Upper lobe of left lung (tissue), 6 donors: ENCODE measurements around the gene RPS6KA2. TPM values are rescaled to one million over a fixed set of nuclear protein-coding genes. Genes with fewer than 3 reads are reported as not detected.
A peak's percentile ranks its signal among the peaks of the same experiment; 100 is the strongest.
"Not testable (repeated sequence)": the region's sequence is repeated elsewhere in the genome, so short reads cannot be mapped to it uniquely, and the experiment has no call there.

Source experiments
- ATAC-seq, 2 donors: fragments of 200-7000 bp; cut with Tn5 transposase; one replicate each; pipeline ENCODE4 v1.9.1; 2022; ENCODE audit warnings: mild to moderate bottlenecking in 2 of 2, moderate library complexity in 2 of 2; ENCODE audit not compliant: low FRiP score in 2 of 2
- DNase-seq, 2 donors: peaks; one replicate each; pipeline ENCODE4 v3.0.0-alpha.2; 2019 to 2020
- H3K27ac ChIP-seq, 4 donors: fragments of 200-600 bp; sonication (generic); one replicate each; pipeline ENCODE4 v1.5.1; 2016 to 2019
- H3K27me3 ChIP-seq, 4 donors: fragments of 200-600 bp; sonication (generic); one replicate each; pipeline ENCODE4 v1.5.1; 2017 to 2019
- H3K36me3 ChIP-seq, 4 donors: fragments of 200-600 bp; sonication (generic); one replicate each; pipeline ENCODE4 v1.5.1; 2016 to 2019
- H3K4me1 ChIP-seq, 4 donors: fragments of 200-600 bp; sonication (generic); one replicate each; pipeline ENCODE4 v1.5.1; 2018 to 2019
- H3K4me3 ChIP-seq, 4 donors: fragments of 200-600 bp; sonication (generic); one replicate each; pipeline ENCODE4 v1.5.1; 2017 to 2019; ENCODE audit warnings: mild to moderate bottlenecking in 2 of 4, moderate library complexity in 1 of 4
- H3K9me3 ChIP-seq, 4 donors: fragments of 200-600 bp; sonication (generic); one replicate each; pipeline ENCODE4 v1.5.1; 2018 to 2019
- EP300 ChIP-seq, 4 donors: sonication (generic); formaldehyde crosslinking; IDR thresholded peaks; one replicate each; pipeline ENCODE4 v1.5.1; 2017; ENCODE audit warnings: antibody characterized with exemption in 4 of 4, control low read depth in 2 of 4
- POLR2A ChIP-seq, 4 donors: fragments of 450-650 bp; IDR thresholded peaks; one replicate each; pipeline ENCODE4 v1.5.1; 2016 to 2017; ENCODE audit warnings: antibody characterized with exemption in 4 of 4, mild to moderate bottlenecking in 2 of 4
- POLR2AphosphoS5 ChIP-seq, 2 donors: sonication (generic); formaldehyde crosslinking; IDR thresholded peaks; one replicate each; pipeline ENCODE4 v1.5.1; 2017; ENCODE audit warnings: antibody characterized with exemption in 2 of 2
- WGBS, 2 donors: methylation state at CpG; one replicate each; pipeline ENCODE4 v1.1.5; 2017 to 2018; 5-methylcytosine and 5-hydroxymethylcytosine counted together
- total RNA-seq, 6 donors: library from RNA; depleted of rRNA in 4 of 6; stranded (reverse); fragments of >200 nt in 4 of 6; gene quantifications; one replicate each; pipeline versions ENCODE4 v1.1.0 to v1.2.1, GENCODE V29; 2016 to 2021
- TF ChIP-seq, protein P1 (sequence below), 6 experiments: fragments of 450-650 bp in 4 of 6; fragments of 200-600 bp in 2 of 6; sonication (generic) in 2 of 6; IDR thresholded peaks; one replicate each; pipeline ENCODE4 v1.5.1; 2016 to 2019; ENCODE audit warnings: antibody characterized with exemption in 6 of 6
- donor health status: DM: no; HTN: no; CAD: no; lungs with moderate emphysema.
- donor health status: DM: no; HTN: yes; CAD: no; lungs with severe emphysema.

The RPS6KA2 gene
- total RNA-seq, 6 donors from 2014 or later = 101 to 233 (median 168) TPM

DNA sequence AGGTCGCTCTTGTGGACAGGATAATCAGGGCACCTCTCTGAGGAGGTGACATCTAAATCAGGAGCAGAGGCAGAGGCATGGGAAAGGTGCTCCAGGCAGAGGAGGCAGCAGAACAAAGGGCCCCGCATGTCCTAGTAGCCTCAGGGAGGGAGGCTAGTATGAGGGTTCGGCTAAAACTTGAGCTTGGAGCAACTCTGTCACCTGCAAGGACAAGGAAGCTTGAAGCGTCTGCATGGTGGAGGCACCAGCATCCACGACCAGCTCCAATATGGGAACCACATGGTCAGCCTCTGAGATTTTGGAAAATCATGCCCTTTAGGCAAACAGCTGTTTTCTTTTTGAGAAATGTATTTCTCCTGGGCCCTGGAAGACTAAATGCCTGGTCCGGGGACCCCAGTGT is 231.3 kb downstream of the RPS6KA2 start:
- ATAC-seq (no peak), DNase-seq (no peak)
- Histone ChIP-seq H3K4me1 (peaks cover 0 to 4% (median 2%) of the 10 kb centered on the region in 4 donors), H3K9me3 (no peaks in the 10 kb centered on the region), H3K36me3 (no peaks in the 10 kb centered on the region), H3K4me3 (no peak overlapping the region), H3K27me3 (no peaks in the 10 kb centered on the region), H3K27ac (no peak overlapping the region)
- TF ChIP-seq, protein P1, sequence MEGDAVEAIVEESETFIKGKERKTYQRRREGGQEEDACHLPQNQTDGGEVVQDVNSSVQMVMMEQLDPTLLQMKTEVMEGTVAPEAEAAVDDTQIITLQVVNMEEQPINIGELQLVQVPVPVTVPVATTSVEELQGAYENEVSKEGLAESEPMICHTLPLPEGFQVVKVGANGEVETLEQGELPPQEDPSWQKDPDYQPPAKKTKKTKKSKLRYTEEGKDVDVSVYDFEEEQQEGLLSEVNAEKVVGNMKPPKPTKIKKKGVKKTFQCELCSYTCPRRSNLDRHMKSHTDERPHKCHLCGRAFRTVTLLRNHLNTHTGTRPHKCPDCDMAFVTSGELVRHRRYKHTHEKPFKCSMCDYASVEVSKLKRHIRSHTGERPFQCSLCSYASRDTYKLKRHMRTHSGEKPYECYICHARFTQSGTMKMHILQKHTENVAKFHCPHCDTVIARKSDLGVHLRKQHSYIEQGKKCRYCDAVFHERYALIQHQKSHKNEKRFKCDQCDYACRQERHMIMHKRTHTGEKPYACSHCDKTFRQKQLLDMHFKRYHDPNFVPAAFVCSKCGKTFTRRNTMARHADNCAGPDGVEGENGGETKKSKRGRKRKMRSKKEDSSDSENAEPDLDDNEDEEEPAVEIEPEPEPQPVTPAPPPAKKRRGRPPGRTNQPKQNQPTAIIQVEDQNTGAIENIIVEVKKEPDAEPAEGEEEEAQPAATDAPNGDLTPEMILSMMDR (IDR thresholded peaks at IDR 0.05) = no peak
- TF ChIP-seq POLR2AphosphoS5 (IDR thresholded peaks at IDR 0.05) = no peak
- no peak for TF ChIP-seq POLR2A (IDR thresholded peaks at IDR 0.05)
- TF ChIP-seq EP300 (IDR thresholded peaks at IDR 0.05) = no peak
- 89 to 90% methylated on average over 4 to 6 of the region's 6 CpGs for WGBS, 2 donors

DNA sequence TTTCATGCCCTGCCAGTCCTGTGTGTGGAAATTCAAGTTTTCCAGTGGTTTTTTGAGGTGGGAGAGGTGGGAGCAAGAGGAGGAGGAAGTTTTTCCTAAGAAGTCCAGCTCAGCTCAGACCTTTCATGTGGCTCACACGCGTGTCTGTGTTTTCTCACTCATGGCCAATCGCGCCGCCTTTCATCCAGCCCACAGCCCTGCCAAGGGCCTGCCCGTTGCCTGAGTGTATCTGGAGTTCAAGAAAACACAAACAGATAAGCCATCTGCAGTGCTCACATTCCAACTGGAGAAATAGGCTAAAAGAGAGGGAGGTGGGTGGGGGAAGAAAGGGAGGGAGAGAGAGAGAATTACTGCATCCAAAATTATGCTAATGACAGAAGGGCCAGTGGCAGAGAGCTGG is 231.7 kb downstream of the RPS6KA2 start:
- TF ChIP-seq, protein P1 (IDR thresholded peaks at IDR 0.05) = no peak
- no peak for TF ChIP-seq EP300 (IDR thresholded peaks at IDR 0.05)
- TF ChIP-seq POLR2AphosphoS5 (IDR thresholded peaks at IDR 0.05) = no peak
- TF ChIP-seq POLR2A (IDR thresholded peaks at IDR 0.05) = no peak
- DNase-seq (no peak), ATAC-seq (no peak)
- Histone ChIP-seq H3K4me1 (no peaks in the 10 kb centered on the region), H3K27ac (no peak overlapping the region), H3K36me3 (no peaks in the 10 kb centered on the region), H3K9me3 (no peaks in the 10 kb centered on the region), H3K4me3 (no peak overlapping the region), H3K27me3 (no peaks in the 10 kb centered on the region)
- 60 to 80% methylated on average over 6 of the region's 6 CpGs for WGBS, 2 donors

DNA sequence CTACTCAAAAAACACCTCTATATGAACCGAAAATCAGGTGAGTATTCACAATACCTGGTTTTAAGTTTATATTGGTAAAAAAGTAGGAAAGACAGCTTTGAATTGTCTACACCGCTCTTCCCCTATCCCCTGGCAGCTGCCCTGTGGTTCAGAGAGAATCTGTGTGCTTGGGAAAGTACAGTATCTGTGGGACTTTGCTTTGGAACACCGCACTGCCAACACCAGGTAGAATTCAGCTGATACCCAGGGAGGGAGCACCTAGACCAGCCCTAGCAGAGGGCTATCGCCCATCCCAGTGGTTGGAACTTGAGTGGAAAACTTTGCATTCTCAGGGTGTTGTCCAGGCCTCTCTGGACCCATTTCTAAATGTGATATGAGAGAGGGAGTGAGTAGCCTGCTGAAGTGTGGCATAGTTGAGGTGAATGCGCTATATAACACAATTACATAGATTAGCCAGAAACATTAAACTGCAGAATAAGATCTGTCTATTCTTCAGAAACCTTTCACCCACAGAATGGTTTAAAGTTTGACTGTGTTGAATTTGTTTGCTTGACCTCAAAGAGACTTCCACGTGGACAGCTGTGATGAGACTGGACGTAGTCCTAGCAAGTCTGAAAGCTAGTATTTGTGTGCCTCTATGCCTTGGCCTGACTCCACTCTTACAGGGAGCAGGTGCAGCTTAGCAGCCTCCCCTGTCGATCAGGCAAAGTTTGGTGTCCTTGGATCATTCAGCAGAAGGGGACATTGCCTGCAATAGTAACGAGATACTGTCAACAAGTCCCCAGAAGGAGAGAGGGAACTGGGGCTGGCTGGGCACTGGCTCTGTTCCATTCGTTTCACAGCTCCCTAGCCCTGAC is 232.8 kb downstream of the RPS6KA2 start:
- no peaks in the 10 kb centered on the region for H3K27me3 ChIP-seq
- H3K9me3 ChIP-seq = no peaks in the 10 kb centered on the region
- TF ChIP-seq POLR2A (IDR thresholded peaks at IDR 0.05) = no peak
- TF ChIP-seq, protein P1 (IDR thresholded peaks at IDR 0.05) = no peak
- TF ChIP-seq POLR2AphosphoS5 (IDR thresholded peaks at IDR 0.05) = no peak
- no peak for ATAC-seq
- 73 to 74% methylated on average over 10 of the region's 10 CpGs for WGBS, 2 donors
- H3K4me1 ChIP-seq = no peaks in the 10 kb centered on the region
- H3K27ac ChIP-seq = no peak overlapping the region
- no peak for DNase-seq
- no peak overlapping the region for H3K4me3 ChIP-seq
- no peaks in the 10 kb centered on the region for H3K36me3 ChIP-seq

DNA sequence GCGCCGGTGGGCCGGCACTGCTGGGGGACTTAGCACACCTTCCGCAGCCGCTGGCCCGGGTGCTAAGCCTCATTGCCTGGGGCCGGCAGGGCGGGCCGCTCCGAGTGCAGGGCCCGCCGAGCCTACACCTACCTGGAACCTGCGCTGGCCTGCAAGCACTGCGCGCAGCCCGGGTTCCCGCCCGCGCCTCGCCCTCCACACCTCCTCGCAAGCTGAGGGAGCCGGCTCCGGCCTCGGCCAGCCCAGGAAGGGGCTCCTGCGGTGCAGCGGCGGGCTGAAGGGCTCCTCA is 233.6 kb downstream of the RPS6KA2 start:
- Histone ChIP-seq H3K4me1 (no peaks in the 10 kb centered on the region), H3K4me3 (no peak overlapping the region), H3K9me3 (no peaks in the 10 kb centered on the region), H3K36me3 (no peaks in the 10 kb centered on the region), H3K27ac (no peak overlapping the region), H3K27me3 (no peaks in the 10 kb centered on the region)
- no peak for TF ChIP-seq POLR2AphosphoS5 (IDR thresholded peaks at IDR 0.05)
- no peak for TF ChIP-seq EP300 (IDR thresholded peaks at IDR 0.05)
- TF ChIP-seq, protein P1 (IDR thresholded peaks at IDR 0.05) = no peak
- TF ChIP-seq POLR2A (IDR thresholded peaks at IDR 0.05) = no peak
- ATAC-seq = no peak
- 77 to 88% methylated on average over 27 of the region's 27 CpGs for WGBS, 2 donors
- DNase-seq = peak in 1 of 2 donors; percentile 83

DNA sequence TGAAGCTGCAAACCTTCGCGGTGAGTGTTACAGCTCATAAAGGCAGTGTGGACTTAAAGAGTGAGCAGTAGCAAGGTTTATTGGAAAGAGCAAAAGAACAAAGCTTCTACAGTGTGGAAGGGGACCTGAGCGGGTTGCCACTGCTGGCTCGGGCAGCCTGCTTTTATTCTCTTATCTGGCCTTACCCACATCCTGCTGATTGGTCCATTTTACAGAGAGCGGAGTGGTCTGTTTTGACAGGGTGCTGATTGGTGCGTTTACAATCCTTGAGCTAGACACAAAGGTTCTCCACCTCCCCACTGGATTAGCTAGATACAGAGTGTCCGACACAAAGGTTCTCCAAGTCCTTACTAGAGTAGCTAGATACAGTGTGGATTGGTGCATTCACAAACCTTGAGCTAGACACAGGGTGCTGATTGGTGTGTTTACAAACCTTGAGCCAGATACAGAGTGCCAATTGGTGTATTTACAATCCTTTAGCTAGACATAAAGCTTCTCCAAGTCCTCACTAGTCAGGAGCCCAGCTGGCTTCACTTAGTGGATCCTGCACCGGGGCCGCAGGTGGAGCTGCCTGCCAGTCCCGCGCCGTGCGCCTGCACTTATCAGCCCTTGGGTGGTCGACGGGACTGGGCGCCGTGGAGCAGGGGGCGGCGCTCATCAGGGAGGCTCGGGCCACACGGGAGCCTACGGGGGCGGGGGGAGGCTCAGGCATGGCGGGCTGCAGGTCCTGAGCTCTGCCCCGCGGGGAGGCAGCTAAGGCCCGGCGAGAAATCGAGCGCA is 234.1 kb downstream of the RPS6KA2 start:
- not testable (repeated sequence) for H3K27ac ChIP-seq, H3K36me3 ChIP-seq, H3K4me1 ChIP-seq, H3K4me3 ChIP-seq, ATAC-seq, H3K9me3 ChIP-seq, H3K27me3 ChIP-seq
- WGBS, 2 donors = 85 to 94% methylated on average over 15 to 30 of the region's 30 CpGs
- peak in 1 of 2 donors; percentile 78 for DNase-seq
